ENCODE measurements around the gene COG5.

The COG5 gene

GRCh38 chr7:107588529-107589130, 24.9 kb upstream of the COG5 start:
- H3K4me3 ChIP-seq (ENCODE audit: low read length, poor library complexity, severe bottlenecking), result no peak overlapping the region
- H3K9me3 ChIP-seq (ENCODE audit: insufficient read depth, low read depth, low read length), result no peaks in the 10 kb centered on the region
- H3K36me3 ChIP-seq (ENCODE audit: insufficient read depth, low read length), result no peaks in the 10 kb centered on the region
- H3K27me3 ChIP-seq (ENCODE audit: insufficient read depth, low read length, poor library complexity, severe bottlenecking), result no peaks in the 10 kb centered on the region
- no peak overlapping the region for H2AFZ ChIP-seq (ENCODE audit: low read length)
- no peak overlapping the region for H3K4me2 ChIP-seq (ENCODE audit: low read depth, low read length, poor library complexity, severe bottlenecking)
- H3K4me1 ChIP-seq (ENCODE audit: insufficient read depth, low read length, poor library complexity, severe bottlenecking), result no peaks in the 10 kb centered on the region
- H4K20me1 ChIP-seq (ENCODE audit: insufficient read depth, low read length, poor library complexity, severe bottlenecking), result no peaks in the 10 kb centered on the region
- no peak overlapping the region for H3K9ac ChIP-seq (ENCODE audit: low read depth, low read length, poor library complexity, severe bottlenecking)
- TF ChIP-seq CTCF (conservative IDR thresholded peaks at IDR 0.05; ENCODE audit: low read length) (no peak), EZH2phosphoT487 (IDR thresholded peaks at IDR 0.05; ENCODE audit: borderline replicate concordance) (no peak)
- H3F3A ChIP-seq (ENCODE audit: low read depth), result no peaks in the 10 kb centered on the region
- H3K79me2 ChIP-seq (ENCODE audit: insufficient read depth, low read length), result no peaks in the 10 kb centered on the region
- no peaks in the 10 kb centered on the region for H3K9me2 ChIP-seq (replicated peaks; ENCODE audit: low read depth, low read length)

- Histone ChIP-seq H3F3A (ENCODE audit: low read depth) (no peaks in the 10 kb centered on the region), H2AFZ (ENCODE audit: low read length) (no peak overlapping the region), H3K9ac (ENCODE audit: low read depth, low read length, poor library complexity, severe bottlenecking) (no peak overlapping the region), H3K4me1 (ENCODE audit: insufficient read depth, low read length, poor library complexity, severe bottlenecking) (peaks cover 16% of the 10 kb centered on the region), H4K20me1 (ENCODE audit: insufficient read depth, low read length, poor library complexity, severe bottlenecking) (peaks cover 11% of the 10 kb centered on the region), H3K27me3 (ENCODE audit: insufficient read depth, low read length, poor library complexity, severe bottlenecking) (no peaks in the 10 kb centered on the region), H3K79me2 (ENCODE audit: insufficient read depth, low read length) (peaks cover 21% of the 10 kb centered on the region), H3K4me3 (ENCODE audit: low read length, poor library complexity, severe bottlenecking) (no peak overlapping the region), H3K36me3 (ENCODE audit: insufficient read depth, low read length) (no peaks in the 10 kb centered on the region), H3K9me3 (ENCODE audit: insufficient read depth, low read depth, low read length) (no peaks in the 10 kb centered on the region), H3K9me2 (replicated peaks; ENCODE audit: low read depth, low read length) (no peaks in the 10 kb centered on the region), H3K4me2 (ENCODE audit: low read depth, low read length, poor library complexity, severe bottlenecking) (peak overlapping the region; percentile 2)
- no peak for TF ChIP-seq CTCF (conservative IDR thresholded peaks at IDR 0.05; ENCODE audit: low read length)
- TF ChIP-seq EZH2phosphoT487 (IDR thresholded peaks at IDR 0.05; ENCODE audit: borderline replicate concordance), result no peak
Observed at GRCh38 chr7:107584716-107585115, 21.0 kb upstream of the COG5 start.

- H3K4me2 ChIP-seq (ENCODE audit: low read depth, low read length, poor library complexity, severe bottlenecking), result peak overlapping the region; percentile 95
- peaks cover 29% of the 10 kb centered on the region for H3K4me1 ChIP-seq (ENCODE audit: insufficient read depth, low read length, poor library complexity, severe bottlenecking)
- H2AFZ ChIP-seq (ENCODE audit: low read length), result no peak overlapping the region
- H3K9me2 ChIP-seq (replicated peaks; ENCODE audit: low read depth, low read length), result no peaks in the 10 kb centered on the region
- no peaks in the 10 kb centered on the region for H3K27me3 ChIP-seq (ENCODE audit: insufficient read depth, low read length, poor library complexity, severe bottlenecking)
- peaks cover 28% of the 10 kb centered on the region for H3K79me2 ChIP-seq (ENCODE audit: insufficient read depth, low read length)
- no peaks in the 10 kb centered on the region for H3K9me3 ChIP-seq (ENCODE audit: insufficient read depth, low read depth, low read length)
- peak overlapping the region; percentile 99 for H3K4me3 ChIP-seq (ENCODE audit: low read length, poor library complexity, severe bottlenecking)
- no peaks in the 10 kb centered on the region for H3F3A ChIP-seq (ENCODE audit: low read depth)
- H3K9ac ChIP-seq (ENCODE audit: low read depth, low read length, poor library complexity, severe bottlenecking), result no peak overlapping the region
- TF ChIP-seq EZH2phosphoT487 (IDR thresholded peaks at IDR 0.05; ENCODE audit: borderline replicate concordance) (no peak), CTCF (conservative IDR thresholded peaks at IDR 0.05; ENCODE audit: low read length) (no peak)
- peaks cover 11% of the 10 kb centered on the region for H4K20me1 ChIP-seq (ENCODE audit: insufficient read depth, low read length, poor library complexity, severe bottlenecking)
- H3K36me3 ChIP-seq (ENCODE audit: insufficient read depth, low read length), result no peaks in the 10 kb centered on the region
Observed at GRCh38 chr7:107582875-107583274, 19.2 kb upstream of the COG5 start.

All from Loucy (cell line).